Endometrial microvascular endothelial cells (primary cell): ENCODE measurements around the gene AK1. TPM values are rescaled to one million over a fixed set of nuclear protein-coding genes. Genes with fewer than 3 reads are reported as not detected.
"Not testable (repeated sequence)": the region's sequence is repeated elsewhere in the genome, so short reads cannot be mapped to it uniquely, and the experiment has no call there.

Experiments
- in situ Hi-C: cut with HindIII; loops from 2 replicates; pipeline ENCODE4 v1.10.0; 2017; ENCODE audit warnings: low sequenced_read_pairs, low pct_unique_long_range_greater_than_20kb; ENCODE audit errors: inconsistent ontology term
- total RNA-seq: library from RNA; depleted of rRNA; stranded (reverse); fragments of >200 nt; gene quantifications from one replicate; pipeline ENCODE4 v1.2.3, GENCODE V29; 2015; ENCODE audit errors: inconsistent ontology term

AK1 gene
- total RNA-seq, 1 donor from 2014 or later, result 110 TPM

- in situ Hi-C loops, result no loop called here
Observed at GRCh38 chr9:127887792-127888191, 10.3 kb upstream of the AK1 start.

- in situ Hi-C loops, result no loop called here
Observed at GRCh38 chr9:127886401-127886972, 9.0 kb upstream of the AK1 start.

GRCh38 chr9:127885508-127886281 lies 8.2 kb upstream of the AK1 start:
- in situ Hi-C loops, result no loop called here

DNA sequence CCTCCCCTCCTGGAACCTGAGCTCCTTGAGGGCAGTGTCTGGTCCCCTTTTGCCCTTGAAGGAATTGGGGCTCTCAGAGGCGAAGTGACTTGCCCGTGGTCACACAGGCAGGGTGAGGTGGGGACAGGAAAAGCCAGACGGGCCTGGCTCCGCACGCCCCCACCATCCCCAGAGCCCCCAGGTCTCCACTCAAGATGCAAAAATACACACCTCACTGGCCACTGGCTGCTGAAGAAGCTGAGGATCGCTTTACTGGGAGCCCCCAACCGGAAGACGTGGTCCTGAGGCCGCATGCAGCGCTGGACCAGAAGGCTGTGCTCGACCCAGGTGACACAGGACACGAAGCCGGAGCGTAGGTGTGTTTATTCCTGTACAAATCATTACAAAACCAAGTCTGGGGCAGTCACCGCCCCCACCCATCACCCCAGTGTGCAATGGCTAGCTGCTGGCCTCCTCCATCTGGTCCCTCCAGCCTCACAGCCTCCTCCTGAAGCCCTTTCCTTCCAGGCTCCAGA lies 7.6 kb upstream of the AK1 start:
- in situ Hi-C loops, result no loop called here

GRCh38 chr9:127884427-127884911 lies 7.0 kb upstream of the AK1 start:
- in situ Hi-C loops, result no loop called here

- in situ Hi-C loops, result no loop called here
Observed at GRCh38 chr9:127883959-127884358, 6.5 kb upstream of the AK1 start.

GRCh38 chr9:127881715-127882114 lies 4.2 kb upstream of the AK1 start:
- in situ Hi-C loops, result not testable (repeated sequence)

GRCh38 chr9:127880143-127880542 lies 2.7 kb upstream of the AK1 start:
- in situ Hi-C loops, result no loop called here

DNA sequence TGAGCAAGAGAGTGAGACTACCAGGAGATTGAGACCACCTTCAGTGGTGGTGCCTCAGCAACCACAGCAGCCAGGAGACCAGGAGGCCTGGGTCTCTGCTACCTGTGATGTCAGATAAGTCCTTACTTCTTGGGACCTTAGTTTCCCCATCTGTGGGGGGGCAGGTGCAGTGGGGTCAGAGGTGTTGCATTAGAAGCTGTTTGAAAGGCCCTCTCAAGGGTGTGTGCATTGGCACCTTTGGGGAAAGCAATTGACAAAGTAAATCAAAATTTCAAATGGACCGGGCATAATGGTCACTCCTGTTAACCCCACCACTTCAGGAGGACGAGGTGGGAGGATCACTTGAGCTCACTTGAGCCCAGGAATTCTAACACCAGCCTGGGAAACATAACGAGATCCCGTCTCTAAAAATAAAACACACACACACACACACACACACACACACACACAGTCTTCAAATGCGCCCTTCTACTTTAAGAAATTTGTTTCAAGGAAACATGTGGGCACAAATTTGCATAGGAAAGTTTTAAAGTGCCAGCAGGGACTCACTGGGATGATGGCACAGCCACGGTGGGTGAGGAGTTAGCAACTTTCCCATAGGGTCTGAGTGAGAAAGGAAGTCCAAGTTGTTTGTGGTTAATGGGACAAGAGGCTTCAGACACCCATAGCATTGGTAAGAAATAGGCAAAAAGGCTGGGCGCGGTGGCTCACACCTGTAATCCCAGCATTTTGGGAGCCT lies 1.3 kb upstream of the AK1 start:
- in situ Hi-C loops, result no loop called here

- in situ Hi-C loops, result no loop called here
Observed at GRCh38 chr9:127878001-127878651, 651 bp upstream of the AK1 start.

DNA sequence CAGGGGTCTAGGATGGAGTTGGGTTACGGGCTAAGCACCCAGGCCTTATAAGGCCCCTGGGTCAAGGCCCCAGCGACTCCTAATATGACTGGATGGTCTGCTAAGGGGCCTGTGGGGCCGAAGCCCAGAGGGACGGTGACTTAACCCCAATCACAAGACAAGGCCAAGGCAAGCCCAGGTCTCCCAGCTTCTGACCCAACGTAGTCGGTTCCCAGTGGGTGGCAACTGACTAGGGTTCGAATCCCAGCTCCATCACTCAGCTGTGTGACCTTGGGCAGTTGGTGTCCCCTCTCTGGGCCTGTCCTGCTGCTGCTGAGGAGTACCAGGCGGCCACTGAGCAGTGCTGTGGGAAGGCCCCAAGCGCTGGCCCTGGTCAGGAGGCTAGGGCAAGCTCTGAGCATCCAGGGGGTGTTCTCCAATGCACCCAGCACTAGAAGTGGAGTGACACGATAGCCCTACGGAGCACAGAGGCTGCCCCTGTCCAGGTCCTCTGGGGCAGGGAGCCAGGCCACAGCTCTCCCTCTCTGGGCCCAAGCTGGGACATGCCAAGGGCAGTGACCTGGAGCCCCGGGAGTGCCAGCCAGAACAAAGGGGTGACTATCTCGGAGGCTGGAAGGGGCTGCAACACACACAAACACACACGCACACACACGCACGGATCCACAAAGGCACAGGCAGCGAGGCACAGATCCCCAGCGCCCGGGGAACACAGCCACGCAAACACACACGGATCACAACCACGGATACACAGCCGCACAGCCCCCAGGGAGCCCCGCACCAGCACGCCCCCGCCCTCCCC lies 512 bp downstream of the AK1 start:
- in situ Hi-C loops, result no loop called here

- in situ Hi-C loops, result no loop called here
Observed at GRCh38 chr9:127876026-127876763, 1.3 kb downstream of the AK1 start.

DNA sequence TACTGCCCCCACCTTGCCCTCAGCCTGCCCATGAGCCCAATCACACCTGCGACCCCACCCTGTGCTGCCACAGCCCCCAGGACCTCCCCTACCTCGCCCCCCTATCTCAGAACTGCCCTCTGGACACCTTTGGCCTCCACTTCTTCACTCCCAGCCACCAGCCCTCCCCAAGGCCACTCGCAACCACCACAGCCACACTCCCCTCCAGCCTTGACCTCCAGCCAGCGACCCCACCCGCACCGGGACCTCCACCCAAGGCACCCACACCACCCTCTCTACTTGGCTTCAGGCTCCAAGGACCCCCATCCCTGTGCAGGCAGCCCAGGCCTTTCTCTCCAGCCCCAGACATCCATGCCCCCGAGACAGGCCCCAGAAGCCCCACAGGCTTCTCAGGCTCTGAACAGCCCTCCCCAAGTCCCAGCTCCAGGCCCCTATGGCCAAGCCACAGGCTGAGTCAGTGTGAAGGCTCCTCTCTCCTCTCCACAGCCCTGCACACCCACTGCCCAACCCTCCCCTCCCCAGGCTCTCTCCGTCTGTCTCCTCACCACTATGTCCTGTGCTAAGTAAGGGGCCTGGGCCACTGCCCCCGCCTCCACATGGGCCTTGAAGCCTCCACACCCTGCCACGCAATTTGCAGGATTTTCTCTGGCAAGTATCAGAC lies 2.0 kb downstream of the AK1 start:
- in situ Hi-C loops, result no loop called here

GRCh38 chr9:127874301-127875221 lies 2.9 kb downstream of the AK1 start:
- in situ Hi-C loops, result loop anchor here (25.0 kb wide), 1 partner anchor 112 kb away; no protein-coding TSS in a partner anchor

DNA sequence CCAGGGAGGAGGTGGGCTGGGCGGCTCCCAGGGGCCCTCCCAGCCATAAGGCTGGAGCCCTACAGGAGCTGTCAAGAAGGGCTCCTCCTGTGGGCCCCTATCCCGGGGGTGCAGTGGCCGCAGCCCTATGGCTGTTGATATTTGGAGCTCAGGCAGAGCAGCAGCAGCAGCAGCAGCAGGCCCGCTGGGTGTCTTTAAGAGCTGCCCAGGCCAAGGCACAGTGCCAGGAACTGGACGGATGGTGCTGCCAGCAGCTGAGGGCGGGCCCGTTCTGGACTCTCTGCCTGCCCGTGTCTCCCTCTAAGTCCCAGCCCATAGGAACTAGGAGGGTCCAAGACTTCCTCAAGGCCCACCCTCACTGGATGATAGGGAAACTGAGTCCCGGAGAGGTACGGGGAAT lies 3.6 kb downstream of the AK1 start:
- in situ Hi-C loops, result loop anchor here (25.0 kb wide), 1 partner anchor 112 kb away; no protein-coding TSS in a partner anchor

GRCh38 chr9:127873223-127873691 lies 4.2 kb downstream of the AK1 start:
- in situ Hi-C loops, result loop anchor here (25.0 kb wide), 1 partner anchor 111 kb away; no protein-coding TSS in a partner anchor
